Ramos (cell line): ENCODE data around the gene PARD3.

ENCODE experiments used
- in situ Hi-C: fragments of 300-500 bp; cut with MboI; formaldehyde crosslinking; loops from one replicate; pipeline ENCODE4 v1.14.3; 2022; ENCODE audit warnings: low sequenced_read_pairs; ENCODE audit not compliant: unreplicated experiment

Gene PARD3

DNA sequence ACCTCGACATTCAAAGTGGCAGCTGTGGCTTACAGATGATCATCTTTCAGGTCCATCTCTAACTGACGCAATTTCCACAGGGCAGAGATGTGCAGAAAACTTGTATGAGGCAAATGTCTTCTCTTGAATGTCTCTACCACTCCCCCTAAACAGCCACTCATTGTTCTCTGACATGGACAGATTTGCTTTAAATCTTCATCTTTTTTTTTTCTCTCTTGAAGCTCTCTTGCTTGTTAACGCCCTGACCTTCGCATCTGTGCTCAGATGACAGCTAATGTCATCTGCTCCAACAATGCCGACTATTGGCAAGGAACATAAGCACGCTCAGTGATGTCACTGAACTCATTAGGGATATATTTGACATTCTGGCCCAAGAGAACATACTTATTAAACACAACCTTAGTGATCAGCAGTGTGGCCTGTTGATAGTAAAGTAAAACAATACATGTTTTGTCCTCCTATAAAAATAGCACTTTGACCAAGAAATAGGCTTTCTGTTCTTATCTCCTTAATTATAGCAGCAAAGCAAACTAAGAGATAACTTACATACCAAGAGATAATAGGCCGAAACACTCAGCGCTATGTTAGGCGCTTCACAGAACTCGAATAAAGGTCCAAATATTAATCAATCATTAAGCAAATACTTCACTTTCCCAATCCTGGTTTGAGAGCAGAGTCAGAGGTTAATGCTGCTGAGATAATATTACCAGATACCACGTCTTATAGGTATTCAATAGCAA lies 583.5 kb downstream of the PARD3 start:
- in situ Hi-C loops = no loop called here

DNA sequence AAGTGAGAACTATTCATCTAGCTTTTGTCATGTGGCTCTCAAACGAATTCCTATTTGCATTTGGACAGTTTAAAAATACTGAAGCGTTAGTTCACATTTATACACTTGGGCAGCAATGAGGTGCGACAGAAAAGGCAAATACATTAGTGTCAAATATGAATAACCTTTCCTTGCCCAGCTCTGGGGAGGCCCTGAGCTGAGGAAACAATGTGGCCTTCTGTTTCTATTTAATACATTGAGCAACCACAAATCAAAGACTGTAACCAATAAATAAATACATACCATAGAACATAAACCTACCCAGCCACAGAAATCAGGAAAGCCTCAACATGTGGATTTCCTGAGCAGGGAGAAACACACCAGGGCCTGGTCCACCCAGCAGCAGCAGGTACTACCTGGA lies 585.2 kb downstream of the PARD3 start:
- in situ Hi-C loops = no loop called here

DNA sequence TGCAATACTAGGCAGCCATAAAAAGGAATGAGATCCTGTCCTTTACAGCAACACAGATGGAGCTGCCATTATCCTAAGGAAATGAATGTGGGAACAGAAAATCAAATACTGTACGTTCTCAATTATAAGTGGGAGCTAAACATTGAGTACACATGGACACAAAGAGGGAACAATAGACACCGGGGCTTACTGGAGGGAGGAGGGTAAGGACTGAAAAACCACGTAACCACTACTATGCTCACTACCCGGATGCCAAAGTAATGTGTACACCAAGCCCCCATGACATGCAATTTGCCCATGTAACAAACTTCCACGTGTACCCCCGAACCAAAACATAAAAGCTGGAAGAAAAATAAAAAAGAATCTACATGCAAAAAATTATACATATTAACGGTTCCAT lies 587.0 kb downstream of the PARD3 start:
- in situ Hi-C loops = no loop called here

DNA sequence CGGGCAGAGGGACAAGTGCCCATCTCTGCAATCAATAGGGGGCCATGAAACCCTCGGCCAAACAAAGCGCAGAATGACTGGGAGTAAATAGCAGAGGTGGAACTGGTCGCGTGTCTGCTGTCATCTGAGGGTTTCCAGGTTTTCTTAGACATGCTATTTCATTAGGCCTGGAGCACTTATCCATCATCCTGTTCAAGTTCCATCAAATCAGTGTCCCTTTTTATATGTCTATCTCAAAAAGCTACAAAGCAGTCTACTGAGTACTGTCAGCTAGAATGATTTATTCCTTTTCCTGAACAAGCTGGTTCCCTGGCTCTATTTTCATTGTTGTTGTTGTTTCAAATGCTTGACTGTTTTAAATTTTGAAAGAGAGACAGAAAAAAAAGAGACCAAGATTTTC lies 590.5 kb downstream of the PARD3 start:
- in situ Hi-C loops = no loop called here

DNA sequence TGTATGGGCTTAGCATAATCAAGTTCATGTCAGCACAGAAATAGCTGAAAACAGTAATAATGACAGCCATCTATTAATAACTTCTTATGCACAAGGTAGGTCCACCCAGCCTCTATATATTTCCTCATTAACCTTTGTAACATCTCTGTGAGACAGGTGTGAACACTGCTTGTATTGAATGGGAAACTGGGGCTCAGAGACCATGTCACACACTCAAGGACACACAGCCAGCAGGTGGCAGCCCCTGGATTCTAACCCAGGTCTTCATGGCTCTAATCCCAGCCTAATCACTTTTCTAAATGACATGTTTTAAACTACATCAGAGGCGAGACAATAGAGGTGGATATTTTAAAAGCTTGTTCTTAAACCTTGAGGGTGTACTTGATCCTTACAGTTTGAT lies 591.4 kb downstream of the PARD3 start:
- in situ Hi-C loops = no loop called here

DNA sequence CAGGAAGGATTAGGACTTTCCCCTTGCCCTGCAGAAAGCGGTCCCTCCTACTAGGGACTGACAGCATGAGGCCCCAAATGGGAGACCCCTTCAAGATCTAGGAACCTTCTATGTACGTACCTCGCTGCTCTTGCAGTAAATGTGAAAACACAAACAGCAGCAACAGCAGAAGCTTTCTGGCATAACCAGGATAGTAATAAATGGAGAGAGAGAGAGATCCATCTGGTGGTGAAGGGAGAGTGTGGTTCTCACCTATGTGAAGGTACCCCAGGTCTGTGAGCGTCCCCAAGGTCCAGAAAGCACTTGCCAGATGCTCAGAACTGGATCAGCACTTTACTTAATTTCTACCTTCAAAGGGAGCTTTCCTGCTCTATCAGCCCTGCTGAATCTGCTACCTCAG lies 592.7 kb downstream of the PARD3 start:
- in situ Hi-C loops = no loop called here

DNA sequence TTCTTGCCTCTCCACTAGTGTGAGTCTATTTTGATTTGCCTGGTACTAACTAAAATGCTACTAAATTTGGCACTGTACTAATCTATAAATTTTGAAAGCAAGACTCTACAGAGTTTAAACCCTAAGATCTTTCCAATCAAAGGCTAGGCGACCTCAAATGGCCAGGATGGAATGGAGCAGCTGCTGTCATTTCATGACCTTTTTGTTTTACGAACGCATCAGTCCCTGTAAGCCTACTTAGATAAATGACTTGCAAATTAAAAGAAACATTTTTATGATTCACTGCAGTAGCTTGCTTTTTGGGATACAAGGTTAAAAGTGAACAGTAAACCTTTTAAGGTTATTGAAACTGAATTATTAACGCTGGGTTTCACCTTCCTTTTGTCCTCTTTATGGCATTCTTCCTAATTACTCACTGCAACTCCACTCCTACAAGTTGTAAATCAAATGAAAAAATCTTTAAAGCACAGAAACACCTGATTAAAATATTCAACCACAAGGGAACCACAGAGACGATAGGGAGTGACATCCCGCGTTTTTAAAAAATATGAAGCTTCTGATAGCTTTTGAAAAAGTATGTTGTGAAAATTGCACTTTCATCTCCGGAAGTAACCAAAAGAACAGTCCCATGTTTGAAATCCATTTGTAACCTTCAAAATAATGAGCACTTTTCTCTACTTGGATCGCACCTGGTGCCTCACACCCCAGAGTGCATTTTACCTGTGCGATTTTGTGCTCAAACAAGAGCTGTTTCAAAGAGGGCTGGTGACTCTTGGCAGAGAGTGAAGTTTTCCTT lies 595.1 kb downstream of the PARD3 start:
- in situ Hi-C loops = no loop called here

DNA sequence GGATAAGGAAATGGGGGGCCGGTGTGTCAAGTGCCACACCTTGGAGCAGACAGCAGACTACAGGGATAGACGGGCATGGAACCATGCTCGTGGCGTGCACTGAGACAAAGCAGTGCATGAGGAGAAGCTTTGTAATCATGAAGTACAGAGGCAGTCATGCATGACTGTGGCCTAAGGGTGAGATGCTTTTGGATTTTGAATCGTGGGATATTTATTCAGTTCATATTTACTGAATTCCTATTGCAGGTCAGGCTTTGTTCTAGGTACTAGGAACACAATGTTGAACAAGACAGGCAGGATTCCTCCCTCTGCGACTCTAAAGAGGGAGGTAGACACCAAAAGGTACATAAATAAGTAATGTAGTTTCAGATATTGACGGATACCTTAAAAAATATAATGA lies 597.6 kb downstream of the PARD3 start:
- in situ Hi-C loops = no loop called here

DNA sequence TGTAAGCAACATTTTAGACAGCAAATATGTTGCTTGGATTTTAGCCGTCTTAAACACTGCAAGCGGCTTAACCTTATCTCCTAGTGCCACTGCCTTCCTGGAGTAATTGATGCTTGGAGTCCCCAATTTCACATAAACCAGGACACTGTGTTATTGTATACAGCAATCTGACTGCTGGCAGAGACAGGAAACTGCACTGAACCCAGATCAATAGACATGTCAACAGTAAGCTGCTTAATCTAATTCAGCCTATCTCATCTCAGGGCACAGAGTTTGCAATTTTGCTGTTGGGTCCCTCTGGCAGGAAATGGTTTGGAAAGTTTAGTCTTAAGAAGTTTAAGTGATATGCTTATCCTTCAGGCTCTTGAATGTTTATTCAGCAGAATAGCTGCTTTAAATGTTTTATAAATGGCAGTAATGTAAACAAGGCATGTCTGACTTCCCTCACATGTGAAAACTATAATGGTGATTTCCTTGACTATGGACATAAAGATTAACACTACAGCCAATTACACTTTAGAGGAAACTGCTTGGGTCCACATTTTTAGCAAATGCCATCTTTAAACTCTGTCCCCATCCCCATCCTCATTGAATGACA lies 598.6 kb downstream of the PARD3 start:
- in situ Hi-C loops = no loop called here

DNA sequence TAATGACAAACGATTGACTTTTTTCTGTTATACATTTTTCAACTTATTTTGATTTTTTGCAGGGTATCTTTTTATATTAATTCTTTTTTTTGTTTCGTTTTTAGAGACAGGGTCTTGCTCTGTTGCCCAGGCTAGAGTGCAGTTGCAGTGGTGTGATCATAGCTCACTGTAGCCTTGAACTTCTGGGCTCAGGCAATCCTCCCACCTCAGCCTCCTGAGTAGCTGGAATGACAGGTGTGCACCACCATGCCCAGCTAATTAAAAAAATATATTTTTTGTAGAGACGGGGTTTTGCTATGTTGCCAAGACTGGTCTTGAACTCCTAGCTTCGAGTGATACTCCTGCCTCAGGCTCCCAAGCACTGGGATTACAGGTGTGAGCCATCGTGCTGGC lies 601.3 kb downstream of the PARD3 start:
- in situ Hi-C loops = no loop called here

DNA sequence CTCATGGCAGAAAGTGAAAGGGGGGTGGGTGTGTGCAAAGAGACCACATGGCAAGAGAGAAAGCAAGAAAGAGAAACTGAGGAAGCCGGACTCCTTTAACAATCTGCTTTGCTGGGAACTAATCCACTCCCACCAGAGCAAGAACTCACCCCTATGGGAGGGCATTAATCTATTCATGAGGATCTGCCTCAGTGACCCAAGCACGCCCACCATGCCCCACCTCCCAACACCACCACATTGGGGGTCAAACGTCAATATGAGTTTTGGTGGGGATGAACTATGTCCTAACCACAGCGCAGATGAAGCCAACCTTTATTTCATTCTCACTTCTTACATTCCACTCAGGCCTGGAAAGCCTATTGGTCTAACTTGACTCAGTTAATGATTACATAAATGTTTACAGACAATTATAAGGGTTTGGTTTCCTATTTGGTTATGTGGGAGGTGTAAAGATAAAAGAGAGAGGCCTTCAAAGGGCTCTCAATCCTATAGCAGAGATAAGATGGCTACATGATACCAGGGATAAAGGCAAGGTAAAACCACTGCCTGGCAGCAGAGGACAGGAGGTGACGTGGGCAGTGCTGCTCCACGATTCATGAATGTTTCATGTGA lies 601.8 kb downstream of the PARD3 start:
- in situ Hi-C loops = no loop called here

DNA sequence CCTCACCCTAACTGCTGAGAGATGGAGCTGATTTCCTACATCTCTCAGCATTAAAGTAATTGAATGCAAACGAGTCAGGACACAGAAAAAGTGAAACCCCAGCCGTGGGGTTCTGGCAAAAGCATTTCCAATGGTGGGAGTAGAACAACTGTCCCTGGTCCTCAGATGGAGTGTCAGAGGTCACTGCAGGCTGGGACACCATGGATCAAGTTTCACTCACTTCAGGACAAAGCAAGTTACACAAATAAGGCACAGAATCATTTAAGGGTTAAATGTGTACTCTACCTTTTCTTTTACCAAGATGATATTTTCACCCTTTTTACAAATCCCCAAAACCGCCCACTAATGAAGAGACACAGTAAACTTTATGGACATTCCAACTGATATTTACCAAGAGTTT lies 607.8 kb downstream of the PARD3 start:
- in situ Hi-C loops = no loop called here

DNA sequence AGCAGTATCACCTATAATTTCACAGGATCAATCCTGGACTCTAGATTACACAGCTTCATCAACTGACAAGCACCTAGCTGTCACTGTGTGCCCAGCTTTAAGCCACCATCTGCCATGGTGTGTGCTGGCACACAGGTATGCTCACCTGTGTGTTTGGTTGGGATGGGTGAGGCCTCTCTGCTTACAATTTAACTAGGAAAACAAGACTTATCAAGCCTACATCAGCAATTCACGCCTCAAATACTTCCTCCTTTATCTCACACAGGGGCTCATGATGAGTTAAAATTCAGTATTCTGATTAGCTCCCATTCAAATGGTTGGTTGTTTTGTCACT lies 608.2 kb downstream of the PARD3 start:
- in situ Hi-C loops = no loop called here

DNA sequence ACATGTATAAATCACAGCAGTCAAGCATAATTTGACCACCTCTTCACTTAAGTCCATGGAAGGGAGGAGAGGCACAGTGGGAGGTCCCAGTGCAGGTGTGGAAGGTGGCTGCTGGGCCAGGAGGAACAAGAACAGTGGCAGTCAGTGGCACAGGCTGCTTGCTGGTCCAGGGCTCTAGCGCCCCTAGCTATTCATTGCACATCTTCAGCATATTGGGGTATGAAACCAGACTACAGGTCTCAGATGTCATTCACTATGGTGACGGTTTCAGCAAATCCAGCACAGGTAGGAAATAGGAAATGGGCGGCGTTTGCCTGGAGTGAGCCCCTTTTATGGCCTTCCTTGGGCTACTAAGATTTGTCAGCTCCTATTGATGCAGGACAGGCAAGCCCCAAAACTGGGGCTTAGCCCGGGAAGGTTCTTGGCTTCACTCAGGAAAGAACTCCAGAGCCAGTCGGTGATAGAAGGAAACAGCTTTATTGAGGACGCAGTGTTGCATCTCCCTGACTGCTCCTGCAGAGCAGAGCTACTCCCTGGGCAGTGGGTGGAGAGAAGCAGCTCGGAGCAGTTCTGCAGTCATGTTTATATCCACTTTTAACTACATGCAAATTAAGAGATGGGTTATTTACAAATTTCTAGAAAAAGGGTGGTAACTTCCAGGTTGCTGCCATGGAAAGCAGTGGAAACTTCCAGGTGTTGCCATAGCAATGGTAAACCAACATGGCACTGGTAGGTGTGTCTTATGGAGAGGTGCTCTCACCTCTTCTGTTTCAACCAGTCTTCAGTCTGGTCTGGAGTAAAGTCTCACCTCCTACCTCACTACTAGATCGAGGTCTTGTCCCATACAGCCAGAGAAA lies 608.8 kb downstream of the PARD3 start:
- in situ Hi-C loops = no loop called here

DNA sequence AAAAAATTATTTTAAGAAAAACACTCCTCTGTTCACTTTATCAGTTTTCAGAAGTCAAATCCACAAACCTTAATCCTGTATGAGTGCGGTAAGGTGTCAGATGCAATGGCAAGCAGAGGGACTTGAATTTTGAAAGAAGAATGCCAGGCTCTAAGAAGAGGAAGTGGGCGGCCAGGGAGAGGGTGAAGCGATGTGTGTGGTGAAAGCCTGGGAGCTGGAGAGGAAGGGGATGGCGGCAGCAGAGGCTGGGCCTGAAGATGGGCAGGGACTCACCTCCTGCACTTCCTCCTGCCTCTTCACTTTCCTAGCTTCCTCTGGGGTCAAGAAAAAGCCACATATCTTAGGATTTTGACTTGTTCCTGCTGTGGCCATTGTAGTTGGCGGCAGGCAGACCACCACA lies 609.6 kb downstream of the PARD3 start:
- in situ Hi-C loops = no loop called here

DNA sequence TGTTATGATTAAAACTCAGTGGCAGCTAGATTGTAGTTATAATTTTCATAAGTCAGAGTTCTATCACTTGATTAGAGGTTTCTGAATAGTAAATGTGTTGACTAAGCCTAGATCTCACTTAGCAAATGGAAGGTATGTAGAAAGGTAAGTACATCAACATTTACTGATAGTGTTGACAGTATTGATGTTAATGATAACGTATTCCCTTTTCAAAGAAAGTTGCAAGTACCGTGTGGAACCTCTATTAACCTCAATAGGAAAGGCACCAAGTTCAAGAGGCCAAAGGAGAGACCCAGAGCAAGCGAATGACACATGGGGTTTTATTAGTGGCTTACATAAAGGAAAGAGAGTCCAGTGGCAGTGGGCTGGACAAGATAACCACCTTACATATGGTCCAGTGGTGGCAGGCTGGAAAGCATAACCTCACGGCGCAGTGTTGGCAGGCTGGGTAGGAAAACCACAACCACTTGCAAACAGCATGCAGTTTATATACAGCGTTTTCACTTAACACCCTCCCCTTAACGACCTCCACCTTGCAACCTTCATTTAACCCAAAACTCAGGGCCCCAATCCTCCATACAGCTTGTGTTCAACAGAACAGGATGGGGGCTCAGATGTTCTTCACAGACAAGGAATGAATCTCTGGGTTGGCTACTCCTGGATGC lies 611.0 kb downstream of the PARD3 start:
- in situ Hi-C loops = no loop called here

DNA sequence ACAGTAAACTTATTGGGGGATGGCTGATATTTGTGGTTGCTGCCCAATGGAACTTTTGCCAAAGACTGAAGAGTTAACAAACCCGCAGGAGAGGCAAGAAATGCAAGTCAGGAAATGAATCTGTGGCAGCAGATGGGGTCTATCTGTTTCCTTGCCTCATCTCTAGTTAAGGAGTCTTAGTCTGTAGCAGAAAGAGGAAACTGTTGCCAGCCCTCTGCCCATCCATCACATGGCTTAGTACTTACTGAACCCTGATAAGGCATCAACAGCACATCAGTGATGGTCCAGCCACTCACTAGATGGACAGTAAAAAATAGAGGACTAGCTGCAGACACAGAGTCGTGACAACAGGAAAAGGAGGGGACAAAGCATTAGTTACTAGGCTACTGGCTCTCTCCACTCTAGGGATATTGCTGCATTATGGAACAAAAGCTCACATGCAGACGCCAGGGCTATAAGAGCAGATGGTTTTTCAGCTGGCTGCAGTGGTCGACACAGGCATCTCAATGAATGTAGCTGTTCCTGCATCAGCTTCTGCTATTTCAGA lies 614.7 kb downstream of the PARD3 start:
- in situ Hi-C loops = no loop called here

DNA sequence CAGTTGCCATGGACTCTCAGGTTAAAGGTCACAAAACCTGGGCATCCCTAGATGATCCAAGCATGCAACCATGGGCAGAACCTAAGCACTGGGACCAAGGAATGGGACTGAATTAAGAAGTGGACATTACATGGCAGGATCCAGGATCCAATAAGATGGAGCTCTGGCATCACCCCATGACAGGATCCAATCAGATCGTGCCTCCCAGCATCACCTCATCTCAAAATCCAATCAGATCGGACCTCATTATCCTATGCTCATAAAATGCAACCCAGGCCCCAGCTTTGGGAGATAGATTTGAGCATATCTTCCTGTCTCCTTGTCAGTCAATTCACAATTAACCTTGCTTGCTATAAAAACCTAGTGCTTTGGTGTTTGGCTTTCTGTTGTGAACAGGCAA lies 616.1 kb downstream of the PARD3 start:
- in situ Hi-C loops = no loop called here

DNA sequence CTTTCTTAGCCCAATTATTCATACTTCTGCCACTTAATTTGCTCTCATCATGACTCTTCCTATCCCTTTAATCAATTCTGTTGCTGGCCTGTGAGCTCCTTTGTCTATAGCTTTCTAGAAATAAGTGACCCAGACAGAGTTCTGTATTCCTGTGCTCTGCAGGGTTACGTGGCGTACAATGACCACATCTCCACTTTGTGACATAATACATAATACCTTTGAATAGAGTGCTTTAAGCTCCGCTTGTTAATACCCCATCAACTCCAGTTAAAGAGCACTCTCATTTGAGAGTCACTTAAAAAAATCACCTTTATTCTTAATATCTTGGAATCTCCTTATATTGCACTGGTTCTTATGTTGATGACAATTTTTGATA lies 619.0 kb downstream of the PARD3 start:
- in situ Hi-C loops = no loop called here
